Uterus (tissue), 4 donors: ENCODE data around the gene PRDM13. TPM values are rescaled to one million over a fixed set of nuclear protein-coding genes. Genes with fewer than 3 reads are reported as not detected.
A peak's percentile ranks its signal among the peaks of the same experiment; 100 is the strongest.

ENCODE experiments used
- DNase-seq, 2 donors: peaks; one replicate each; pipeline ENCODE4 v3.0.0-alpha.2; 2019 to 2020
- H3K27ac ChIP-seq, 2 donors: fragments of 200-600 bp; sonication (generic); 1 replicate in 1 of 2; 2 replicates in 1 of 2; pipeline ENCODE4 v1.5.1; 2016 to 2018
- H3K27me3 ChIP-seq, 2 donors: fragments of 200-600 bp; sonication (generic); one replicate each; pipeline ENCODE4 v1.5.1; 2018 to 2019; ENCODE audit warnings: control low read depth in 1 of 2
- H3K36me3 ChIP-seq, 2 donors: fragments of 200-600 bp; sonication (generic); one replicate each; pipeline ENCODE4 v1.5.1; 2019; ENCODE audit warnings: control low read depth in 1 of 2
- H3K4me1 ChIP-seq, 2 donors: fragments of 200-600 bp; sonication (generic); one replicate each; pipeline ENCODE4 v1.5.1; 2018 to 2019; ENCODE audit warnings: control low read depth in 1 of 2
- H3K4me3 ChIP-seq, 2 donors: fragments of 200-600 bp; sonication (generic); 1 replicate in 1 of 2; 2 replicates in 1 of 2; pipeline ENCODE4 v1.5.1; 2018 to 2019; ENCODE audit warnings: mild to moderate bottlenecking in 1 of 2
- H3K9me3 ChIP-seq, 2 donors: fragments of 200-600 bp; sonication (generic); one replicate each; pipeline ENCODE4 v1.5.1; 2019; ENCODE audit warnings: control low read depth in 1 of 2
- POLR2A ChIP-seq, 2 donors: fragments of 450-650 bp; IDR thresholded peaks; one replicate each; pipeline ENCODE4 v1.6.1; 2016; ENCODE audit warnings: antibody characterized with exemption in 2 of 2, mild to moderate bottlenecking in 1 of 2, moderate library complexity in 1 of 2
- intact Hi-C: fragments of 100-400 bp; cut with DNase I; formaldehyde crosslinking; loops from one replicate; pipeline ENCODE4 v1.15.1; 2023; ENCODE audit warnings: low total_unique reads
- total RNA-seq, 4 donors: library from RNA; depleted of rRNA in 3 of 4; stranded (reverse); fragments of >200 nt in 3 of 4; gene quantifications; one replicate each; pipeline versions ENCODE4 v1.1.0 to v1.2.4, GENCODE V29; 2014 to 2023
- TF ChIP-seq, protein P1 (sequence below), 4 experiments: fragments of 200-600 bp in 2 of 4; fragments of 450-650 bp in 2 of 4; sonication (generic) in 2 of 4; IDR thresholded peaks; one replicate each; pipeline ENCODE4 v1.5.1; 2016 to 2019; ENCODE audit warnings: antibody characterized with exemption in 4 of 4, mild to moderate bottlenecking in 2 of 4, moderate library complexity in 1 of 4
- donor health status: DM: yes; HTN: yes; CAD: no.

Gene PRDM13
- total RNA-seq, 4 donors from 2014 or later: not detected

DNA sequence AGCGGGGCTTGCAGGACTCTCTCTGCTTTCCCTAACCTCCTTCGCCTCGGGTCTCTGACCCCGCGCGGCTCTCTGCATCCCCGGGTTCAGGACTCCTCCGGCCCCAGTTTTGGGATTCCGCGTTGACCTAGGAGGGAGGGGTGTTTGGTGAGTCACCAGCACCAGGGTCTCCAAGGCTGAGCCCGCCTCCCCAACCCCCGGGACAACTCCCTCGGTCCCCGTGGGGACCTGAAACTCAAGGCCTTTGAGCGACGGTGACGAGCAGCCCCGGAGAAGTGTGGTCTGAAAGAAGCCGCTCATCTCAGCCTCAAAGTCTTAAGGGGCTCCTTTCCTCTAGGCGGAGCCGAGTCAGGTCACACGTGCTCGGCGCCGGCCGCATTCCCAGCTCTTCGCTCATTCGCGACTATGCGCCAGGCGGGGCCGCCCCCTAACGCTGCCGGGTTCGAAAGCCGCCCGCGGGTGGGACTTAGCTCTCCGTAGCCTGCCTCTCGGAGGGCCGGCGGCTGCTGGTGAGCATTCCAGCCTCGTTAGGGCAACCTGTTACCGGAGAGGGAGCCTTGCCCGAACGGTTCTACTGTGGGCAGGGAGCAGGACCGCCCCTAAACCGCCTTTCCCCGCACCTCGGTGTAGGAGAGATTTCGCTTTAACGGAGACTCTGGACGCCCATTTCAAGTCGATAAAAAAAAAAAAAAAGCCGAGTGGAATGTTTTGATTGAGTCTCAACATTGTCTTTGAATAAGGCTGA, 3.0 kb upstream of the PRDM13 start:
- TF ChIP-seq, protein P1, sequence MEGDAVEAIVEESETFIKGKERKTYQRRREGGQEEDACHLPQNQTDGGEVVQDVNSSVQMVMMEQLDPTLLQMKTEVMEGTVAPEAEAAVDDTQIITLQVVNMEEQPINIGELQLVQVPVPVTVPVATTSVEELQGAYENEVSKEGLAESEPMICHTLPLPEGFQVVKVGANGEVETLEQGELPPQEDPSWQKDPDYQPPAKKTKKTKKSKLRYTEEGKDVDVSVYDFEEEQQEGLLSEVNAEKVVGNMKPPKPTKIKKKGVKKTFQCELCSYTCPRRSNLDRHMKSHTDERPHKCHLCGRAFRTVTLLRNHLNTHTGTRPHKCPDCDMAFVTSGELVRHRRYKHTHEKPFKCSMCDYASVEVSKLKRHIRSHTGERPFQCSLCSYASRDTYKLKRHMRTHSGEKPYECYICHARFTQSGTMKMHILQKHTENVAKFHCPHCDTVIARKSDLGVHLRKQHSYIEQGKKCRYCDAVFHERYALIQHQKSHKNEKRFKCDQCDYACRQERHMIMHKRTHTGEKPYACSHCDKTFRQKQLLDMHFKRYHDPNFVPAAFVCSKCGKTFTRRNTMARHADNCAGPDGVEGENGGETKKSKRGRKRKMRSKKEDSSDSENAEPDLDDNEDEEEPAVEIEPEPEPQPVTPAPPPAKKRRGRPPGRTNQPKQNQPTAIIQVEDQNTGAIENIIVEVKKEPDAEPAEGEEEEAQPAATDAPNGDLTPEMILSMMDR (IDR thresholded peaks at IDR 0.05): no peak
- TF ChIP-seq POLR2A (IDR thresholded peaks at IDR 0.05): no peak
- Histone ChIP-seq H3K27me3 (peaks cover 17 to 94% of the 10 kb centered on the region in 2 donors), H3K4me3 (peak overlapping the region in 1 of 2 donors; percentile 25), H3K27ac (no peak overlapping the region), H3K9me3 (no peaks in the 10 kb centered on the region), H3K4me1 (peaks cover 0 to 18% of the 10 kb centered on the region in 2 donors), H3K36me3 (no peaks in the 10 kb centered on the region)
- intact Hi-C loops: no loop called here
- no peak for DNase-seq

GRCh38 chr6:99604166-99605073, 2.2 kb upstream of the PRDM13 start:
- TF ChIP-seq POLR2A (IDR thresholded peaks at IDR 0.05): no peak
- TF ChIP-seq, protein P1 (IDR thresholded peaks at IDR 0.05): no peak
- peaks cover 17 to 94% of the 10 kb centered on the region in 2 donors for H3K27me3 ChIP-seq
- DNase-seq: no peak
- H3K4me3 ChIP-seq: no peak overlapping the region
- intact Hi-C loops: no loop called here
- H3K9me3 ChIP-seq: no peaks in the 10 kb centered on the region
- H3K4me1 ChIP-seq: peaks cover 0 to 18% of the 10 kb centered on the region in 2 donors
- no peak overlapping the region for H3K27ac ChIP-seq
- no peaks in the 10 kb centered on the region for H3K36me3 ChIP-seq

DNA sequence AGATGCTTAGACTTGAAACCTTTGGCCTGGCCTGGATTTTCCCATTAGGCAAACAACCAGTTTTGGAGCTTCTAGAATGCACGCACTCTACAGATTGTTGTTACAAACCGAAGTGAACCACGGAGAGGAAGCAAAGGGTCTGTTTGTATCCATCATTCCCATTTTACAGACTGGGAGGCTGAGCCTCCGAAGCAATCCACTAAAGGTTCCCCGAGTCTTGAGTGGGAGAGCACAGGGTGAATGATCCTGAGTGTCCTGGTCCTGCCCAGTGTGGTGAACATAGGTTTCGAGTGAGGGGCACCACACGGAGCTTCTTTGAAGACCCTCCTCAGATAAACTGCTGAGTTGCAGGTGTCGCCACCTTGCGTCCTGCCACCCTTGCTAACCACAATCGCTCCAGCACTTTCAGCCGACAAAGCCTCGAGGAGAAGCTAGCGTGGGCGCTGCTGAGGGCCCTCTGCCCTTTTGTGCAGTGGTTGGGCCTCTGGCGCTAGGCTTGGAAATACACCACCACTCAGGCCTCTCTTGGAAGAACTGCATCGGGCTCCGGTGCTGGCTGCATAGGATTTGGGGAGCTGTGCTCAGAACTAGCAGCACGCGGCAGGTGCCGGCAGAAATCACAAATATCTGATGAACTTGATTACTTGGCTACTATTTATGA, 1.4 kb upstream of the PRDM13 start:
- peaks cover 18 to 98% of the 10 kb centered on the region in 2 donors for H3K27me3 ChIP-seq
- no peaks in the 10 kb centered on the region for H3K9me3 ChIP-seq
- intact Hi-C loops: no loop called here
- H3K4me3 ChIP-seq: no peak overlapping the region
- peaks cover 0 to 18% of the 10 kb centered on the region in 2 donors for H3K4me1 ChIP-seq
- no peak for DNase-seq
- no peaks in the 10 kb centered on the region for H3K36me3 ChIP-seq
- TF ChIP-seq, protein P1 (IDR thresholded peaks at IDR 0.05): no peak
- TF ChIP-seq POLR2A (IDR thresholded peaks at IDR 0.05): no peak
- H3K27ac ChIP-seq: no peak overlapping the region

DNA sequence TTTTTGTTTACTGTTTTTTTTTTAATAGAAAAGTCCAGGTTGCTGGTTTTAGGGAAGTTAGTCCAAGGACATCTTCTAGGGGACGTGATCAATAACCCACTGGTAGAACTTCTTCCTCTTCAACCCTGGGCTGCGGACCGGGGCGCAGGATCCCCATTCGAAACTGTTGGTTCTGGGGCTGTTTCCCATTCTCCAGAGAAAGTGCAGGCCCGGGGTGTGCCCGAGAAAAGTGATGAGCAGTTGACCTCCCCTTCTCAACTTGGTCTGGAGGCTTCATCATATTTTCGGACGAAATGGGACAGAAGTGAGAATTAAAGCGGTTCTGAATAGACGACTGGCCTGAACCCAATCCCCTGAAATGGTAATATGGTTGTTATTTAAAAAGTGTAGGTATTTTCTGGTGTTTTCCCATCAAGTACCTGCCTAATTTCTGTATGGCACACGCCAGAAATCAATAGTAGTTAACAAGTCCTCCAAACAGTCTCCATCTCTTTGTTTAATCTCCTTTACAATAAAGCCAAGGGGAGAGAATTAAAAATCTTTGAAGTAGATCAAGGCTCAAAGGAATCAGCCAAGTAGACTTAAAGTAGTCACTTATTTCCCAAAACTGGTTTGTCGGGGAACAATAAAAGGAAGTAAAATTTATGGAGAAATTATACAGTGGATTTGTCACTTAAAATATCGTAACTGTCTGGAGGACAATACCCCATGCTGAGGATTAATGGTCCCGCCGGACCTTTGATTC, 550 bp upstream of the PRDM13 start:
- no peaks in the 10 kb centered on the region for H3K9me3 ChIP-seq
- no peak overlapping the region for H3K4me3 ChIP-seq
- intact Hi-C loops: no loop called here
- no peak overlapping the region for H3K27ac ChIP-seq
- no peak for DNase-seq
- H3K27me3 ChIP-seq: peaks cover 25 to 99% of the 10 kb centered on the region in 2 donors
- H3K4me1 ChIP-seq: peaks cover 0 to 18% of the 10 kb centered on the region in 2 donors
- H3K36me3 ChIP-seq: no peaks in the 10 kb centered on the region
- TF ChIP-seq, protein P1 (IDR thresholded peaks at IDR 0.05): no peak
- TF ChIP-seq POLR2A (IDR thresholded peaks at IDR 0.05): no peak
